Measurements from ENCODE around the gene COQ8A.

DNA sequence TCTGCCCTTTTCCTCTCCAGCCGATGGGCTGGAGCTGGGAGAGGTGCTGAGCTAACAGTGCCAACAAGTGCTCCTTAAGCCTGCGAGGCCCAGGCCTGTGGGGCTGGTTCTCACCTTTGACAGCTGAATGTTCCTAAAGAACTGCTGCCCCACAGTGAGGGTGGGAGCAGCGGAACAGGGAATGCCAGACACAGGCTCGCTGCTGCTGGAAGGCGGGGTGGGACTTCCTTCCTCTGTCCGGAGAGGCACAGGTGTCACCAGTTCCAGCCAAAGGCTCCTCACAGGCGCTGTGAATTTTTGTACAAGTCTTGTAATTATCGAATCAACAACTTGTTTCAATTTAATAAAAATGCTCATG, 47.1 kb downstream of the COQ8A start:
- TF ChIP-seq POLR2AphosphoS5 (IDR thresholded peaks at IDR 0.05; ENCODE audit: low read depth, low read length) = no peak
- TF ChIP-seq, protein P1, sequence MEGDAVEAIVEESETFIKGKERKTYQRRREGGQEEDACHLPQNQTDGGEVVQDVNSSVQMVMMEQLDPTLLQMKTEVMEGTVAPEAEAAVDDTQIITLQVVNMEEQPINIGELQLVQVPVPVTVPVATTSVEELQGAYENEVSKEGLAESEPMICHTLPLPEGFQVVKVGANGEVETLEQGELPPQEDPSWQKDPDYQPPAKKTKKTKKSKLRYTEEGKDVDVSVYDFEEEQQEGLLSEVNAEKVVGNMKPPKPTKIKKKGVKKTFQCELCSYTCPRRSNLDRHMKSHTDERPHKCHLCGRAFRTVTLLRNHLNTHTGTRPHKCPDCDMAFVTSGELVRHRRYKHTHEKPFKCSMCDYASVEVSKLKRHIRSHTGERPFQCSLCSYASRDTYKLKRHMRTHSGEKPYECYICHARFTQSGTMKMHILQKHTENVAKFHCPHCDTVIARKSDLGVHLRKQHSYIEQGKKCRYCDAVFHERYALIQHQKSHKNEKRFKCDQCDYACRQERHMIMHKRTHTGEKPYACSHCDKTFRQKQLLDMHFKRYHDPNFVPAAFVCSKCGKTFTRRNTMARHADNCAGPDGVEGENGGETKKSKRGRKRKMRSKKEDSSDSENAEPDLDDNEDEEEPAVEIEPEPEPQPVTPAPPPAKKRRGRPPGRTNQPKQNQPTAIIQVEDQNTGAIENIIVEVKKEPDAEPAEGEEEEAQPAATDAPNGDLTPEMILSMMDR (IDR thresholded peaks at IDR 0.05) = no peak
